Esophagus squamous epithelium (tissue), 4 donors: ENCODE data around the gene KRTAP10-7.

Source experiments
- POLR2A ChIP-seq, 4 donors: fragments of 450-650 bp; IDR thresholded peaks; one replicate each; pipeline ENCODE4 v1.6.1; 2017; ENCODE audit warnings: antibody characterized with exemption in 4 of 4, mild to moderate bottlenecking in 4 of 4, moderate library complexity in 3 of 4
- TF ChIP-seq, protein P1 (sequence below), 6 experiments: fragments of 450-650 bp in 4 of 6; fragments of 200-600 bp in 2 of 6; sonication (generic) in 2 of 6; IDR thresholded peaks; one replicate each; pipeline ENCODE4 v1.5.1; 2016 to 2019; ENCODE audit warnings: antibody characterized with exemption in 6 of 6, mild to moderate bottlenecking in 4 of 6, moderate library complexity in 4 of 6

DNA sequence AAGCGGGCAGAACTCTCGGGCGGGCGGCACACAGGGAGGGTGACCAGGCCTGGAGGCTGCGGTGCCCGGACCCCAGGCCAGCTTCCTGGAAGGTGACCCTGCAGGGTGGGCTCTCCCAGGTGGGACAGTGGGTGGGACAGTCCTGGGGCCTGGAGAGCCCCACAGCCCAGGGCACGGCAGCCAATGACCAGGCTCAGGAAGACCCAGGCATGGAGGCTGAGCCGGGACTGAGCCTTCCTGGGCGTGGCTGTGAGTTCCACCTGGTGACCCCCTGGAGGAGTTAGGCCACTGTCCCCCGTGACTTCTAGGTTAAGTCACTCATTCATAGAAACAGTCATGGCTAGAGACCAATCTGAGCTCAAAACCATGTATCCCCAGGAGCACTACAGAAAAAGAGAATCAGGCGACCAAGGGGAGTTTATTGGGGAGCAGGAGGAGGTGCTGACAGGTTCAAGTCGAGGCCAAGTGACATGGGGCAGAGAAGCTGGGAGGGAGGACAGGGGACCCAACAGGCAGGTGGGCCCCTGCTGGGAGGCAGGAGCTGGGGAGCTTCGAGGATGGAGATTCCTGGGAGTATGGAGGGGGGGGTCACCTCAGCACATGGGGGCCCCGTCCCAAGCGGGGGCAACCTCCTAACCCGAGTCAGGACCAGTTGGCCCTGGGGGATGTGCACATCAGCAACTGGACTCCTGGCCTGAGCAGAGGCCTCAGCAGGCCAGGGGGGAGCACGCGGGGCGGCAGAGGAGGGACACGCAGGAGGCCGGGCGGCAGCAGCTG, 21.2 kb upstream of the KRTAP10-7 start:
- TF ChIP-seq POLR2A (IDR thresholded peaks at IDR 0.05): no peak
- TF ChIP-seq, protein P1, sequence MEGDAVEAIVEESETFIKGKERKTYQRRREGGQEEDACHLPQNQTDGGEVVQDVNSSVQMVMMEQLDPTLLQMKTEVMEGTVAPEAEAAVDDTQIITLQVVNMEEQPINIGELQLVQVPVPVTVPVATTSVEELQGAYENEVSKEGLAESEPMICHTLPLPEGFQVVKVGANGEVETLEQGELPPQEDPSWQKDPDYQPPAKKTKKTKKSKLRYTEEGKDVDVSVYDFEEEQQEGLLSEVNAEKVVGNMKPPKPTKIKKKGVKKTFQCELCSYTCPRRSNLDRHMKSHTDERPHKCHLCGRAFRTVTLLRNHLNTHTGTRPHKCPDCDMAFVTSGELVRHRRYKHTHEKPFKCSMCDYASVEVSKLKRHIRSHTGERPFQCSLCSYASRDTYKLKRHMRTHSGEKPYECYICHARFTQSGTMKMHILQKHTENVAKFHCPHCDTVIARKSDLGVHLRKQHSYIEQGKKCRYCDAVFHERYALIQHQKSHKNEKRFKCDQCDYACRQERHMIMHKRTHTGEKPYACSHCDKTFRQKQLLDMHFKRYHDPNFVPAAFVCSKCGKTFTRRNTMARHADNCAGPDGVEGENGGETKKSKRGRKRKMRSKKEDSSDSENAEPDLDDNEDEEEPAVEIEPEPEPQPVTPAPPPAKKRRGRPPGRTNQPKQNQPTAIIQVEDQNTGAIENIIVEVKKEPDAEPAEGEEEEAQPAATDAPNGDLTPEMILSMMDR (IDR thresholded peaks at IDR 0.05): no peak
